Fibroblast of villous mesenchyme (primary cell): ENCODE data around the gene PDZRN3. TPM values are rescaled to one million over a fixed set of nuclear protein-coding genes. Genes with fewer than 3 reads are reported as not detected.

ENCODE experiments used
- DNase-seq: peaks from one replicate; pipeline ENCODE4 v3.0.0-alpha.2; 2010; ENCODE audit warnings: low read depth
- H3K4me3 ChIP-seq: 2 replicates; pipeline ENCODE4 v1.5.1; 2011; ENCODE audit warnings: low read depth, mild to moderate bottlenecking, low read length
- CTCF ChIP-seq: IDR thresholded peaks from 2 replicates; pipeline ENCODE4 v1.5.1; 2012; ENCODE audit warnings: low read depth, mild to moderate bottlenecking, low read length; ENCODE audit not compliant: insufficient read depth
- total RNA-seq: library from RNA; depleted of rRNA; stranded (reverse); fragments of >200 nt; gene quantifications from 2 replicates; pipeline ENCODE4 v1.2.3, GENCODE V29; 2012

Gene PDZRN3
- total RNA-seq, 1 donor: 33.7 TPM

GRCh38 chr3:73653877-73654276 is 29.1 kb upstream of the PDZRN3 start:
- peak; percentile 36 for DNase-seq
- no peak overlapping the region for H3K4me3 ChIP-seq
- no peak for TF ChIP-seq CTCF

GRCh38 chr3:73653351-73653750 is 28.6 kb upstream of the PDZRN3 start:
- no peak overlapping the region for H3K4me3 ChIP-seq
- DNase-seq: no peak
- TF ChIP-seq CTCF: no peak

- no peak for TF ChIP-seq CTCF
- DNase-seq: no peak
- no peak overlapping the region for H3K4me3 ChIP-seq
Observed at GRCh38 chr3:73652896-73653295, 28.2 kb upstream of the PDZRN3 start.

- DNase-seq: no peak
Observed at GRCh38 chr3:73637042-73637441, 12.3 kb upstream of the PDZRN3 start.

GRCh38 chr3:73635254-73635653 is 10.5 kb upstream of the PDZRN3 start:
- H3K4me3 ChIP-seq: no peak overlapping the region
- no peak for TF ChIP-seq CTCF
- DNase-seq: no peak

More at GRCh38 chr3:73637042-73637441, 12.3 kb upstream of the PDZRN3 start:
- no peak for TF ChIP-seq CTCF
- H3K4me3 ChIP-seq: no peak overlapping the region

GRCh38 chr3:73633916-73634344 is 9.2 kb upstream of the PDZRN3 start:
- H3K4me3 ChIP-seq: no peak overlapping the region
- no peak for DNase-seq
- no peak for TF ChIP-seq CTCF

GRCh38 chr3:73633453-73633852 is 8.7 kb upstream of the PDZRN3 start:
- no peak overlapping the region for H3K4me3 ChIP-seq
- DNase-seq: no peak
- no peak for TF ChIP-seq CTCF
